ENCODE data around the gene MYL10.

DNA sequence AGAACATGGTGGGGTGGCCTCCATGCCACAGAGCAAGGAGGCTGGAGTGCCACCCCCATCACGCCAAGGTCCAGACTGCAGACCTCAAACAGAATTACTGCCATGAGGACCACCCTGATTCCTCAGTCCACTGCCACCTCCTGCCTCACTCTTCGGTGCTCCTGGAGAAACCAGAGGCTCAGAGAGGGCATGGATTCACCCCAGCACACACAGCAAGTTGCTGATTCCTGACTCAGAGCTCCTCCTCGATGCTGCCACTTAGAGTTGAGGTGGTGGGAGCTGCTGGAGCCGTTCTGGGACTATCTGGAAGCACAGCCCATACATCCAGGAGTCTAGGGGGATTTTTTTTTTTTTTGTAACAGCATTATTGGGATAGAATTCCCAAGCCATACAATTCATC lies 22.0 kb upstream of the MYL10 start:
- TF ChIP-seq KDM5A (IDR thresholded peaks at IDR 0.05; ENCODE audit: low read length): no peak
- TF ChIP-seq, protein P1, sequence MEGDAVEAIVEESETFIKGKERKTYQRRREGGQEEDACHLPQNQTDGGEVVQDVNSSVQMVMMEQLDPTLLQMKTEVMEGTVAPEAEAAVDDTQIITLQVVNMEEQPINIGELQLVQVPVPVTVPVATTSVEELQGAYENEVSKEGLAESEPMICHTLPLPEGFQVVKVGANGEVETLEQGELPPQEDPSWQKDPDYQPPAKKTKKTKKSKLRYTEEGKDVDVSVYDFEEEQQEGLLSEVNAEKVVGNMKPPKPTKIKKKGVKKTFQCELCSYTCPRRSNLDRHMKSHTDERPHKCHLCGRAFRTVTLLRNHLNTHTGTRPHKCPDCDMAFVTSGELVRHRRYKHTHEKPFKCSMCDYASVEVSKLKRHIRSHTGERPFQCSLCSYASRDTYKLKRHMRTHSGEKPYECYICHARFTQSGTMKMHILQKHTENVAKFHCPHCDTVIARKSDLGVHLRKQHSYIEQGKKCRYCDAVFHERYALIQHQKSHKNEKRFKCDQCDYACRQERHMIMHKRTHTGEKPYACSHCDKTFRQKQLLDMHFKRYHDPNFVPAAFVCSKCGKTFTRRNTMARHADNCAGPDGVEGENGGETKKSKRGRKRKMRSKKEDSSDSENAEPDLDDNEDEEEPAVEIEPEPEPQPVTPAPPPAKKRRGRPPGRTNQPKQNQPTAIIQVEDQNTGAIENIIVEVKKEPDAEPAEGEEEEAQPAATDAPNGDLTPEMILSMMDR (IDR thresholded peaks at IDR 0.05; ENCODE audit: control extremely low read depth in 1 of 3, insufficient read depth in 1 of 3, low read depth in 1 of 3, low read length in 3 of 3): no peak
- TF ChIP-seq, protein P2, sequence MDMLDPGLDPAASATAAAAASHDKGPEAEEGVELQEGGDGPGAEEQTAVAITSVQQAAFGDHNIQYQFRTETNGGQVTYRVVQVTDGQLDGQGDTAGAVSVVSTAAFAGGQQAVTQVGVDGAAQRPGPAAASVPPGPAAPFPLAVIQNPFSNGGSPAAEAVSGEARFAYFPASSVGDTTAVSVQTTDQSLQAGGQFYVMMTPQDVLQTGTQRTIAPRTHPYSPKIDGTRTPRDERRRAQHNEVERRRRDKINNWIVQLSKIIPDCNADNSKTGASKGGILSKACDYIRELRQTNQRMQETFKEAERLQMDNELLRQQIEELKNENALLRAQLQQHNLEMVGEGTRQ (IDR thresholded peaks at IDR 0.05; ENCODE audit: low read length): no peak
- TF ChIP-seq HDAC2 (IDR thresholded peaks at IDR 0.05; ENCODE audit: borderline replicate concordance in 1 of 2, low read depth in 2 of 2, low read length in 2 of 2): no peak
- TF ChIP-seq RNF2 (IDR thresholded peaks at IDR 0.05; ENCODE audit: borderline replicate concordance, low read depth, low read length, missing control alignments, poor library complexity, severe bottlenecking): no peak
